Renal pelvis (tissue), 4 donors: Measurements from ENCODE around the gene COPZ1. TPM values are rescaled to one million over a fixed set of nuclear protein-coding genes. Genes with fewer than 3 reads are reported as not detected.
"Not testable (repeated sequence)": the region's sequence is repeated elsewhere in the genome, so short reads cannot be mapped to it uniquely, and the experiment has no call there.

Experiments used
- DNase-seq: peaks from one replicate; pipeline ENCODE4 v3.0.0-alpha.2; 2013
- polyA plus RNA-seq, 3 donors: library from polyadenylated mRNA; unstranded; fragments of 120-200 nt; gene quantifications; one replicate each; pipeline ENCODE4 v1.2.1, GENCODE V29; 2013; ENCODE audit not compliant: insufficient read length in 3 of 3

COPZ1 gene
- polyA plus RNA-seq, 3 donors, result 189 to 227 (median 216) TPM

DNA sequence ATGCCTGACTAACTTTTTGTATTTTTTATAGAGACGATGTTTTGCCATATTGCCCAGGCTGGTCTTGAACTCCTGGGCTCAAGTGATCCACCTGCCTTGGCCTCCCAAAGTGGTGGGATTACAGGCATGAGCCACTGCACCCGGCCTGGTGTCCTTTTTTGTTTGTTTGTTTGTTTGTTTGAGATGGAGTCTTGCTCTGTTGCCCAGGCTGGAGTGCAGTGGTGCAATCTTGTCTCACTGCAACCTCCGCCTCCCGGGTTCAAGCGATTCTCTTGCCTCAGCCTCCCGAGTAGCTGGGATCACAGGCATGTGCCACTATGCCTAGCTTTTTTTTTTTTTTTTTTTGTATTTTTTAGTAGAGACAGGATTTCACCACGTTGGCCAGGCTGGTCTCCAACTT lies 29.3 kb downstream of the COPZ1 start:
- not testable (repeated sequence) for DNase-seq

DNA sequence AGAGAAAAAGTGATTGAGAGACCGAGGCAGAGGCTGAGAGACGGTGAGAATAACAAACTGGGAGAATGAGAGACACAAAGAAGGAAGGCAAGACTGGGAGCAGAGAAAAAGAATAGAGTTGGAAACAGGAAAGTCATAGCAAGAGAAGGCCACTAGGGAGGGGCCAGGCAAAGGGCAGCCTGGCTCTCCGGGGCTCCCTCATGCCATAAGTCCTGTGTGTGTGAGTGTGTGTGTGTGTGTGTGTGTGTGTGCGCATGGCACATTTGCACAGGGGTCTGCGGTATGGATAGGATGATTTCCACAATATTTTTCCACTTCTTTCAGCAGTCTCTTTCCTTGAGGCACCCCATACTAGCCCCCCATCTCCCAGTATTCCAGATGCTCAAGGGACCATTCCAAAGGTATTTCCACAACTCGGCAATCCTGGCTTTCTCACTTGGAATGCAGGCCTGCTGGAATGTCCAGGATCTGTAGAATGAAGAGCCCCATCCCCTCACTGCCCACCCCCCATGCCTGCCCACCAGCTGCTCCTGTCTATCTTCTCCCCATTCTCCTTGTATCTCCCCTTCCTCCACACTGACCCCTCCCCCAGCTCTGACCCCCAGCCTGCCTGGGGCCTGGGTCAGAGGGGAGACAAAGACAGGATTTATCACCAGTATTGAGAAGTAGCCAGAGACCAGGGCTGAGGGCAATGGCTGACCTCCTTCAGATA lies 30.3 kb downstream of the COPZ1 start:
- DNase-seq, result no peak

DNA sequence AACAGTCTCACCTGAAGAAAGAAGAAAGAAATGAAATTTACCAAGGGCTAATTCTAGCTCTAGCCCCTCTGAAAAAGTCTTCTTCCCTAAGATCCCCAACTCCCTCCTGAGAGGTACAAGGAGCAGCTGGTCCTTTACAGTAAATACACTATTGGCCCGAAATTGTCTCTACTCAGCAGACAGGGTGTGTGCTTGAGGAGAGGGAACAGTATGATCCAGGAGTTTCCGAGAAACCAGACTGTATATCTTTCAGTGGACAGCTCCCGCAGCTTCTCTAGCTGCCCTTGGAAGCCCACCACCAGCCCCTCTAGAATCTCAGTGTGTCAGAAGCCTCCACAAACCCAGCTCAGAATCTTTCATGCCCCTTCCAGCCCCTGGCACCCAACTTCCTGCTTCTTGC lies 31.3 kb downstream of the COPZ1 start:
- DNase-seq, result no peak

DNA sequence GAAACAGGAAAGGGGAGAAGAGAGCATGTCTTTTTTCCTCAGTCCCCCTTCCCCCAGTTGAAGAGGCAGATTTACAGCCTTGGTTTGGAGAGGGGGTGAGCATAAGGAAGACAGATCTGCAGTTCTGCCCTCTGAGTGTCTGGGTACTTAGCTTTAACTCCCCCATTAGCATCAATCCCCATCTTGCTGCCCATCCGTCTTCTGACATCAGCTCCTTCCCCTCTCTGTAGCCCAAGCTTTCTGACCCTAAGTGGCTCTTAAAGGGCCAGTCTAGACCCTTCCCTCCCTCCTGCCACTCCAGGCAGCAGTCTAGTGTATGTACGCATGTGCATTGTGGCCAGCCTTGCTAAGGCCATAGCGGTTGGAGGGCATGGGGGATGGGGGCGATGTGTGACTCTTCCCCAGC lies 32.0 kb downstream of the COPZ1 start:
- no peak for DNase-seq

DNA sequence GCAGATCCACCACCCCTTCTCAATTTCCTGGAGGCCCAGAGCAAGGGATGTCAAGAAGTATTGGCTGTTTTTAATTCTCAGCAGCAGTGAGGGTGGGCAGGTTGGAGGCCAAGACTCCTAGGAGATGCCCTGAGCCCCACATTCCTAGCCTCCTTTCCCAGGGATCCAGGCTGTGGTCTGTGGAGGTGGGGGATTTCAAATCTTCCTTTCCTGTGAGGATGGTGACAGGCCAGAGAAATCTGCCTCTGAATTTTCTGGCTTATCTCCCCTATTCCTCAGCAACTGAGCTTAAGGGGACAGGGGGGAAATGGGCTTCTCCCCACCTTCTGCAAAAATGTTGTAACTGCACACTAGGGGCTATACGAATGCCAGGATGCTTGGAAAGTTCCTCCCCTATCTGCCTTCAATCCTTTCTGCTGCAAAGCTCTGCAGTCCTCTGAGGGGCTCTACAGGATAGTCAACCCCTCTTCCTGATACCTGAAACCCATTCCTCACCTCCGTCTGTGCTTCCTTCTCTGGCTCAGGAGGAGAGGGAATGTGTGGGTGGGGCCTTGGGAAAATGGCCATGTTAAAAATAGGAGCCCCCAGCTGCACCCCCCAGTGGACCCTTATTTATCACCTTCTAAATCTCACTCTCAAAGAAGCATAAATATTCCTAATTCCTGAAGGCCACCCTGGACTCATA lies 32.7 kb downstream of the COPZ1 start:
- no peak for DNase-seq

DNA sequence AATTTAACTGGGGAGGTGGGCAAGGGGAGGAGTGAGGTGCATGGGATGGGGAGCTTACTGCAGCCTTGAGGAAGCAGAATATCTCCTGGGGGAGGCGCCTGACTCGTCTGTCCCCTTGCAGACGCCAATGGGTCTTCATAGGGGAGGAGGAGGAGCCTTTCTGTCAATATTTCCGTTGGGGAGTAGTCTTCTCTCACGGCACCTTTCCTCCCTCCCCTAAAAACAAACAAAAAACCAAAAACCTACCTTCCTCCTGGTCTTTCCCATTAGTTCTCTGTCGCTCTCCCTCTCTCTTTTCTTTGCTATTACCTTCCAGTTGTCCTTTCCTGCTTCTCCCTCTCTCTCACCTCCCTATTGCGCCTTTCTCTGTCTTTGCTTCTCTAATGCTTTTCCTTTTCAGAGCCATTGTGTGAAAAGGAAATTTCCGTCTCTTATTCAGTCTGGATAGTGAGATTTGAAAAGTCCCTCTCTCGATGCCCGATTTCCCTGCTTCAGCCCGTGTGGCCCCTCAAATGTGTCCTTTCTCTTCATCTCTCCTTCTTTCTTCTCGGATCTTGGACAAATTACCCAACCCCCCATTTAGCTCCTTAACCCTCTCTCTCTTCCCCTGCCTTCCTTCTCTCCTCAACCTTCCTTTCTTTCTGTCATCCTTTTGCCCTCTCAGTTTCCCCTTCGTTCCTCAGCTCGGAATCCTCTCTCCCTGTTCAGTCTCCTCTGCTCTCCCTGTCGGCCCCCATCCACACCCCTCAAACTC lies 33.4 kb downstream of the COPZ1 start:
- no peak for DNase-seq

DNA sequence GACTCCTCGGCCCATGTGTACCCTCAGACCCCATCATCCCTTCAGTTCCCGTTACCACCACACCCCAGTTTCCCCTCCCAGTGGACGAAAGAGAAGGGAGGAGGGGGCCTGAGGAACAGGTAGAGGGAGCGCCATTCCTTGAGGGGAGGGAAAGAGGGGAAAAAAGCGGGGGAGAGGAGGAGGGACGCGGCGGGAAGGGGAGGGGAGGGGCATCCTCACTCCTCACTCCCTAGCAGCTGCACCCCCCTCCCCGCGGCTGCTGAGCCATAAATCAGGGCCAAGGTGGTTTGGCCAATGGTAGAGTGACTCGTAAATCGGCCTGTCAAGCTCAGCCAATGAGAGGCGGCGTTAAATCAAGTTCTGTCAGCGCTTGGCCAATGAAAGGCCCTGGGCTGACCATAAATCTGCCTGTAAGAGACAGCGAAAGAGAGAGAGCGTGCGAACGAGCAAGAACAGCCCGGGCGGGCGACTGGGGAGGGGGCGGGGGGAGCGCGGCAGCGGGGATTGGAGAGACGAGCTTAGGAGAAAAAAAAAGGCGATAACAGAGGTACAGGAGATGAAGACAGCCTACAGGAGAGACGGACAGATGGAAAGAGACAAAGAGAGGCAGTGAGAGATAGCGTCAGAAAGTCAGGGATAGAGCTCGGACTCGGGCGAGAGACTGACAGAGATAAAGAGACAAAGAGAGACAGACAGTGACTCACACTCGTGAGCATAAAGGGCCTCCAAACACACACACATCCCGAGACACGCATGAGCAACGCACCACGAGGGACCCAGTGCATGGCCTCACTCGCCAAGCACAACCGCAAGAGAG lies 34.2 kb downstream of the COPZ1 start:
- peak; percentile 100 for DNase-seq

DNA sequence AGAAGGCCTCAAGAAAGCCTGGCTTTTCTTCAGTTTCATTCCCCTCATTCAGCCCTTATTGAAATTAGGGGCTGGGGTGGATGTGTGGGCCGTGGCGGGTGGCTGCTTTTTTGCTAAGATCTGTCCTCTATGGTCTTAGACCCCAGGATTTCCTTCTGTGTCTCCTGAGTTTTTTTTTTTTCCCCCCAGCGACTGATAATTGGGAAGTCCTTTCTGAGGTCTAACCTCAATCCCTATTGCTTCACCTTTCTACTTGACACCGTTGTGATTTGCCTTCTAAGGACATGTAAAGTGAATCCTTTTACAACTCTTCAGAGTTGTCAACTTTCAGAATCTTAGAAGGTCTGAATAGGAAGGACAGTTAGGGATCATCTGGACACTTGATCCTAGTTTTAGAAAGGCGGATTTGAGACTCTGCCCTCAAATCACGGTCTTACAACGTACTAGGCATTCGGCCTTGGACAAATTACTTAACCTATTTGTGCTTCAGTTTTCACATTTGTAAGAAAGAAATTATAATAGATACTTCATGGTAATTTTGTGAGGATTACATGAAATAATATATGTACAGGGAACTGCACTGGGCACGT lies 34.9 kb downstream of the COPZ1 start:
- DNase-seq, result no peak

DNA sequence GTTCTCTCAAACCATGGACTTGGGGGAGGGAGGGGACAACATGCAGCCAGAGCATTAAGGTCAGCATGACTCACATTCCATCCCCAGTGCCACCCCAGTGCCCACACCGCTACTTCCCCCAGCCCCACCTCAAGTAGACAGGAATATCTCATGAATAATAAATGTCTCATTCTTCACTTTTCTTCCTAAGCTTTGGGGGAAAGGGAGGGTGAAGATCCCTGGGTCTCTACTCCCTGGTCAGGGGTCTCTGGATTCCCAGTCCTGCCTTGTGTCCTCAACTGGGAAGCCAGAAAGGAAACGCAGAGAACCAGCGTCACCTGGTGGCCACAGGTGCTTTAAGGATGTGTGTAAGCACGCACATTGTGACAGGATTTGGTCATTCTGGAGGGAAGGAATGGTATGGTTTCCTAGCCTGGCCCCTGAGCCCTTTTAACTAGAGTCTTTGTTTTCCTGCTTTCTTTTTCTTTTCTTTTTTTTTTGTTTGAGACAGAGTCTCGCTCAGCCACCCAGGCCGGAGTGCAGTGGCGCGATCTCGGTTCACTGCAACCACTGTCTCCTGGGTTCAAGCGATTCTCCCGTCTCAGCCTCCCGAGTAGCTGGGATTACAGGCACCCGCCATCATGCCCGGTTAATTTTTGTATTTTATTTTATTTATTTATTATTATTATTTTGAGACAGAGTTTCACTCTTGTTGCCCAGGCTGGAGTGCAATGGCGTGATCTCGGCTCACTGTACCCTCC lies 36.0 kb downstream of the COPZ1 start:
- DNase-seq, result peak; percentile 93

DNA sequence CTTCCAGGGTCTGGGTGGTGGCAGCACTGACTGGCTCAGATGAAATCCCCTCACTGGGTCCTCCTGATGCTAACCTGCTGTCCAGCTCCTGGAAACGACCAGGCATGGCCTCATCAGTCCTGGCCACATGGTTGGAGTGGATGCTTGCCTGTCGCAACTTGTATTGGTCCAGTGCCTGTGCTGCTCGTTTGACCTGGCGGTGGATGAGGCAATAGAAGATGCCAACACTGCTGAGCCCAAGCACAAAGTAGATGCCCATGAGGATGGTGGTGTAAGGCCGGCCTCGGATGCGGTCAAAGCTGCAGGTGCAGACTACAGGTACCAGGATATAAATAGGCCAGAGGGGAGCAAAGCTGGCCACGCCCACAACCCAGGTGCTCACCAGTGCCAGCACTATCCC lies 38.1 kb downstream of the COPZ1 start:
- DNase-seq, result no peak

DNA sequence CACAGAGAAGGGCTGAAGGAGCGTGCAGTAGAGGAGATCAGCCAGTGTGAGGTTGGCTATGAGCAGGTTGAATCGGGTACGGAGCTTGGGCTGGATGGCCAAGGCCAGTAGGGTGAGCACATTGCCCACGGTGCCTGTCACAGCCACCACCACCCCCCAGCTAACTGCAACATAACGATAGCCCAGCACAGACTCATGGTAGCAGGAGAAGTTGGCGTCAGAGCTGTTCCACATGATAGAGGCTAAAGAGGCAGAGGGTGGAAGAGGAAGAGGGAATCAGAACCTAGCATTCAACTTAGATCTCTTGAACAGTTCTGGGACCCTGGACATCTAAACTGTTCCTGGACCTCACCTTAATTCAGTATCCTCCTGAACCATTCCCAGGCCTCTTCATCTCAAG lies 38.7 kb downstream of the COPZ1 start:
- DNase-seq, result no peak

DNA sequence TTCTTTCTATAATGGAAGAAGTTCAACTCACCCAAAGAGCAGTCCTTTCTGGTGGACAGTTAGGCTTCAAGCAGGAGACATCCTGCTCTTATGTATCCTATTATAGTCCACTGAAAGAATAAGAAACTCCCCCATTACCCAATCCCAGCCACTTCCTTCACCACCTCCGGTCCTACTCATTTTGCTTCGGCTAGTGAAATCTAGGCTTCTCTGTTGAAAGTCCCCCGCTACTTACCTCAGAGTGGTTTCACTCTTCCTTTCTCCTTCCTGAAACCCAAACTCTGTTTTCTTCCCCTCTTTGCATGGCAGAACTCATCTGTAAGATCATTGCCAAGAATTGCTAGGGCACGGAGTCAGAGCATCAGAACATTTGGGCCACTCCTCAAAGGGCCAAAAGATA lies 39.5 kb downstream of the COPZ1 start, which contains the start of gene GPR84:
TSS of gene GPR84 (minus strand) at position 74 of the 400 bp plus-strand sequence. CDS start 635 bp downstream, outside the sequence.
- no peak for DNase-seq

DNA sequence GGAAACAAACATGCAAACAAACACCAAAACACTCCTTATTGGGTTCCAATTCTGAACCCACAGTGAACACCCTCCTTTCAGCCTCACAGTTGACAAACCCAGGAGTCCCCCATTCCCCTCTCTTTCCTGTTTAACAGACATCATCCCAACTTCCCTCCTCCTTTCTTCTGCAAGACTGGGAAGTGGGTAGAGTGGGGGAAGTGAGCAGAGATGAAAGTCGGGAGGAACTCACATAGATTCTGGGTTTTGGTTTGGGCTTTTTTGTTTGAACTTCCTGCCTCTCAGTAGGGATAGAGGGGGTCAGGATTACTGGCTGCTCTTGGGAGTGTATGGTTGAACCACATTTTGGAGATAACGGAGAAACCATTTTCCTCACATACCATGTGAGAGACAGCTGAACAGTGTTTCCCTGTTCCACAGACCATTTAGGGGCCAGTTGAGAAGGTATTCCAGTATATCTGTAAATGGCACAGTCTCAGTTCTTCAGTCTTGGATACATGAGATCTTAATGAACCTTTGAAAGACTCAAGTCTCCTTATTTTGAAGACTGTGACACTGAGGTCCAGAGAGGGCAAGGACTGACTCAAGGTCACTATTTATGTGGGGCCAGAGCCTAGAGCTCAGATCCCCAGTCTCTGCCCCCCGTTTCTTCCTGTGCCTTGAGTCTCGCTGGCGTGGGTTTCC lies 43.2 kb downstream of the COPZ1 start:
- DNase-seq, result no peak

DNA sequence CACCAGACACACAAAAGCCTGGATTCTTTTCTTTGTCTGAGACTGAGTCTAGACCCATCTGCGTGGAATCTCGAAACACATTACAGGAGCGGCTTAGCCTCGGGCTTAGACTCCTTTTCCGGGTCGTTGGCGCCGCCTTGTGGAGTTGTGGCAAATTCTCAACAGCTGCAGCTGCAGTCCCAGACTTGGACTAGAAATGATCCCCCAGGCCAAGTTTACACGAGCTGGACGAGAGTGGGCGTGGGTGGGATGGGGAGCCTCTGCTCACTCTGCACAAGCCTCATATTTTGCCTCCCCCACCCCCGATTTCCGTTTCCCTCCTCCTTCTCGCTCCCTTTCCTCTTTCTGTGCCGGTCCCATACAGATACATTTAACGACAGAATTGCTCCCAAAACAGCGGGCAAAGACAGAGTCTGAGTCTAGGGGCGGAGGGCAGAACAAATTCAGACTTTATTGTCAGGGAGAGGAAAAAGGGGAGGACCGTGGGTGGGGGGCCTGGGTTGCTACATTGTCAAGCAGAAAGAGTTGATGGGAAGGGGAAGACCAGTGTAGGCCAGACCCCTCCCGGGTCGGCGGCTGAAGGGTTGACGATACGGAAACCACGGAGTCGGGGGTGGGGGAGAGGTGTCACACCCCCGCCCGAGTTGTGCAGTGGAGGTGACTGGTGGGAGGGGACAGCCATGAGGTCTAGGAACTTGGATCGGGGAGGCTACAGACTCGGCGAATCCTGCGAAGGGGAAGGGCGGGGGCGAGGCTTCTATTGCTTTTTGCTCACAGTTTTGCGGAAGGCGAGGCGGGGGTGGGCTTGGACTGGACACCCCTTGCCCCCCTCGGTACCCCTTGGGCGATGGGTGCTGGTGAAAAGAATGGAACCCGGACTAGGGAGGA lies 44.0 kb downstream of the COPZ1 start:
- DNase-seq, result peak; percentile 94

DNA sequence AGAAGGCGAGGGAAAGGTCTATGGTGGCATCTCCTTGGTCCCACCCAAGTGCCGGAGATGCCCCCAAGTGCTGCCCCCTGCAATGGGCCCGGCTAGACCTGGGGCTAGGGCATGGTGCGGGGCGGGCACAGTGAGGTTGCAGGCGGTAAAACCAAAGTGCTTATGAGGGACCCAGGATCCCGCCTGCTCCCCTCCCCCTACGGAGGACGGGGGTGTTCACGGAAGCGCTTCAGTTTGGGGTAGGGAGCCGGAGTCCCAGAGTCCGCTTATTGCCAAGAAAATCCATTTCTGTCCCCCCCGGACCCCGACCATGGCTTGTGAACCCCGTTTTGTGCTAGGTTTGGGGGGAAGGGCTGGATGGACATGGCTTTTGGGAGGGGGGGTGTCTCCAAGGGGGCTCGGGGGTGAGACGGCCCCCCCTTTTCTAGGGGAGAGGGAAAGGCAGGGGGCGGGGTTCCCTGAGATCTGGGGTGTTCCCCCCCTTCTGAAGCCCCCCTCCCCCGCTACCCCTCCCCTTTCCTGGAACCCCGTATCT lies 44.7 kb downstream of the COPZ1 start:
- no peak for DNase-seq

DNA sequence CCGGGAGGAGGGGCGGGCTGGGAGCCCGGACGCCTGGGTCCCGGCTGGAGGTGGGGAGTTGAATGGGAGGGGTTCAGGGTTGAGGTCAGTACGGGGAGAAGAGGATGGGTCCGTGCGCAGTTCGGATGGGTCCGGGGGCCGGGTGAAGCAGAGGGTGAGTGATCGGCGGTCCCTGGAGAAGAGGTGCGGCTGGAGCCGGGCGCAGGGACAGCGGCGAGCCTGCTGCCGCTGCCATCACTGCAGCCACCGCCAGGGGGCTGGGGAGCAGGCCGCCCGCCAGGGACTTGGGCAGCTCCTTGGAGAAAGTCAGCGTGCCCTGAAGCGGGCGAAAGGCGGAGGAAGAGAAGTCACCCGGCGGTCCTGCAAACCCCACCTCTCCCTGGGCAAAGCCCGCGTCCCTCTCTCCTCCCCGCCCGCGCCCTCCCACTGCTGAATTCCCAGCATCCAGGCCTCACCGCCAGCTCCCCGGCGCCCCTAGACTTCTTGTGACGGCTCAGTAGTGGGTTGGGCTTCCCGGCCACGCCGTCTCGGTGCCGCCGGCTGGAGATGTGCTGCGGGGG lies 45.3 kb downstream of the COPZ1 start:
- DNase-seq, result peak; percentile 77

DNA sequence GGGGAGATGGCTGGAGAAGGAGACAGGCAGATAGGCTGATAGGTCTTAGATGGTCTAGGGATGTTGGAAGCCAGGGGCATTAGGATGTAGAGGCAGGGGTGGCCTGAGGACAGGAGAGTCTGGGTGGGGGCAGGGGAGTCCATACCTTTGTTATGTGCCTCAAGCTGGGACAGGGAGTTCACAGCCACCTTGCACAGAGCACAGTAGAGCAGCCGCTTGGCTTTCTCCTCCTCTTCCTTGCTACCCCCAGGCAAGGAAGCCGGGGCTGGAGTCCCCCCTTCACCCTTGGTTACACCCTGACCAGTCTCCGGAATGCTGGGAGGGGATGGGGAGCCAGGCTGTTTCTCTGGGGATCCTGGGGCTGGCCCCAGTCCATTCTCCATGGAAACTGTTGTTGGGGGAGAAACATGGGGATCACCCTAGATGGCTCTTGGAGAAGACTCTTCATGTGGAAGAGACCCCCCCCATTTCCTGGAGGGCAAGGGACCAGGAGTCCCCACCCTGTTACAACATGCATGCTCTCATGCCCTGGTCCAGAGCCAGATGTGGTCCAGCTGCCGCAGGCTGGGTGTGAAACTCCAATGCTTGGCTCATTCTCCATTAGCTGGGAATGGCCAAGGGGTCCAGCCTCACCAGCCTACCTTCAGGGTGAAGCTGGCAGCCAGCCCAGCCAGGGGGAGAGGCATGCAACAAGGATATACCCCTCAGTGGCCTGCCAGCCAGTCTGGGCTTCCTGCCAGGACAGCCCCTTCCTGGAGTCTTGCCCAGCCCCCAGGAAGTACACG lies 46.6 kb downstream of the COPZ1 start:
- DNase-seq, result no peak
